Mammary epithelial cell (primary cell): Measurements from ENCODE around the gene LZTR1.
"Not testable (repeated sequence)": the region's sequence is repeated elsewhere in the genome, so short reads cannot be mapped to it uniquely, and the experiment has no call there.

ENCODE experiments used
- CTCF ChIP-seq, 2 donors: IDR thresholded peaks in 1 of 2; conservative IDR thresholded peaks in 1 of 2; 2 replicates each; pipeline ENCODE4 v1.5.1; 2011 to 2012; ENCODE audit warnings: inconsistent platforms in 2 of 2, low read length in 2 of 2, mild to moderate bottlenecking in 2 of 2, control low read depth in 1 of 2, low read depth in 1 of 2; ENCODE audit not compliant: insufficient read depth in 1 of 2; ENCODE audit errors: extremely low read depth in 1 of 2
- EZH2 ChIP-seq: IDR thresholded peaks from 2 replicates; pipeline ENCODE4 v1.6.1; 2012; ENCODE audit warnings: low read length, inconsistent platforms, borderline replicate concordance

GRCh38 chr22:21048448-21048847, 66.4 kb downstream of the LZTR1 start:
- TF ChIP-seq EZH2; CTCF (conservative IDR thresholded peaks at IDR 0.05 in 1 of 2, IDR thresholded peaks at IDR 0.05 in 1 of 2; ENCODE audit: extremely low read depth in 1 of 2, insufficient read depth in 1 of 2, low read depth in 1 of 2, low read length in 2 of 2): not testable (repeated sequence)
